ENCODE data around the gene IL18R1. TPM values are rescaled to one million over a fixed set of nuclear protein-coding genes. Genes with fewer than 3 reads are reported as not detected.

Gene IL18R1, protein sequence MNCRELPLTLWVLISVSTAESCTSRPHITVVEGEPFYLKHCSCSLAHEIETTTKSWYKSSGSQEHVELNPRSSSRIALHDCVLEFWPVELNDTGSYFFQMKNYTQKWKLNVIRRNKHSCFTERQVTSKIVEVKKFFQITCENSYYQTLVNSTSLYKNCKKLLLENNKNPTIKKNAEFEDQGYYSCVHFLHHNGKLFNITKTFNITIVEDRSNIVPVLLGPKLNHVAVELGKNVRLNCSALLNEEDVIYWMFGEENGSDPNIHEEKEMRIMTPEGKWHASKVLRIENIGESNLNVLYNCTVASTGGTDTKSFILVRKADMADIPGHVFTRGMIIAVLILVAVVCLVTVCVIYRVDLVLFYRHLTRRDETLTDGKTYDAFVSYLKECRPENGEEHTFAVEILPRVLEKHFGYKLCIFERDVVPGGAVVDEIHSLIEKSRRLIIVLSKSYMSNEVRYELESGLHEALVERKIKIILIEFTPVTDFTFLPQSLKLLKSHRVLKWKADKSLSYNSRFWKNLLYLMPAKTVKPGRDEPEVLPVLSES
- 1.0 and 3.2 TPM in 2 replicates for total RNA-seq (2011; cell fraction: chromatin; rRNA removed; ENCODE audit: low replicate concordance)
- 0.39 and 0.83 TPM in 2 replicates for total RNA-seq (2011; cell fraction: nucleolus; rRNA removed)
- 0.73 and 1.4 TPM in 2 replicates for total RNA-seq (2011; cell fraction: nucleoplasm; rRNA removed)
- 1.6 and 3.3 TPM in 2 replicates for total RNA-seq (2014; rRNA removed)
- 4.8 TPM in 2 replicates for total RNA-seq (2014; rRNA removed; fragmentation: Illumina TruSeq; extraction: Trizol)
- 8.8 and 10.0 TPM in 2 replicates for total RNA-seq (2015; rRNA removed; fragmentation: Illumina TruSeq; extraction: Trizol)
- 2.5 and 4.5 TPM in 2 replicates for total RNA-seq (2021)
- 1.1 and 1.9 TPM in 2 replicates for polyA plus RNA-seq (2011; rRNA removed)
- 0.16 and 0.60 TPM in 2 replicates for polyA plus RNA-seq (2011; cell fraction: cytosol; rRNA removed)
- polyA plus RNA-seq (2011; cell fraction: nucleus; rRNA removed) = 1.2 and 2.1 TPM in 2 replicates
- polyA plus RNA-seq (2012) = 3.5 and 8.5 TPM in 2 replicates
- polyA plus RNA-seq (2014; fragmentation: Illumina TruSeq; extraction: Trizol) = 2.8 and 3.5 TPM in 2 replicates
- under 1 TPM; 0.55 to 0.81 TPM for polyA plus RNA-seq (2014; fragmentation: Nextera tagmentation; extraction: Ambion mirVana)
- polyA plus RNA-seq (2014; rRNA removed) = 2.9 and 3.7 TPM in 2 replicates
- 1.5 TPM in 2 replicates for polyA minus RNA-seq (2011; rRNA and poly(A)+ RNA removed)
- 0.19 TPM in 1 of 2 replicates, not detected in the other for polyA minus RNA-seq (2011; cell fraction: cytosol; rRNA and poly(A)+ RNA removed)
- polyA minus RNA-seq (2011; cell fraction: nucleus; rRNA and poly(A)+ RNA removed) = 1.5 and 2.2 TPM in 2 replicates
- Bru-seq, nascent RNA = percentile 46 among the genes with signal in this experiment
- percentile 49 among the genes with signal in this experiment for BruChase-seq, experiment 1, labeled RNA remaining after a 2-hour chase
- BruChase-seq, experiment 2, labeled RNA remaining after a 6-hour chase = percentile 49 among the genes with signal in this experiment
- long read RNA-seq, experiment 1, partial matches to known transcripts = 1 of 4 reads
- long read RNA-seq, experiment 1, other reads (novel, unspliced or antisense) = 3 of 4 reads
- long read RNA-seq, experiment 2, partial matches to known transcripts = 1 of 3 reads
- long read RNA-seq, experiment 2, other reads (novel, unspliced or antisense) = 2 of 3 reads
- long read RNA-seq, experiment 3, partial matches to known transcripts = 0 of 2 reads
- long read RNA-seq, experiment 3, other reads (novel, unspliced or antisense) = 1 of 2 reads

DNA sequence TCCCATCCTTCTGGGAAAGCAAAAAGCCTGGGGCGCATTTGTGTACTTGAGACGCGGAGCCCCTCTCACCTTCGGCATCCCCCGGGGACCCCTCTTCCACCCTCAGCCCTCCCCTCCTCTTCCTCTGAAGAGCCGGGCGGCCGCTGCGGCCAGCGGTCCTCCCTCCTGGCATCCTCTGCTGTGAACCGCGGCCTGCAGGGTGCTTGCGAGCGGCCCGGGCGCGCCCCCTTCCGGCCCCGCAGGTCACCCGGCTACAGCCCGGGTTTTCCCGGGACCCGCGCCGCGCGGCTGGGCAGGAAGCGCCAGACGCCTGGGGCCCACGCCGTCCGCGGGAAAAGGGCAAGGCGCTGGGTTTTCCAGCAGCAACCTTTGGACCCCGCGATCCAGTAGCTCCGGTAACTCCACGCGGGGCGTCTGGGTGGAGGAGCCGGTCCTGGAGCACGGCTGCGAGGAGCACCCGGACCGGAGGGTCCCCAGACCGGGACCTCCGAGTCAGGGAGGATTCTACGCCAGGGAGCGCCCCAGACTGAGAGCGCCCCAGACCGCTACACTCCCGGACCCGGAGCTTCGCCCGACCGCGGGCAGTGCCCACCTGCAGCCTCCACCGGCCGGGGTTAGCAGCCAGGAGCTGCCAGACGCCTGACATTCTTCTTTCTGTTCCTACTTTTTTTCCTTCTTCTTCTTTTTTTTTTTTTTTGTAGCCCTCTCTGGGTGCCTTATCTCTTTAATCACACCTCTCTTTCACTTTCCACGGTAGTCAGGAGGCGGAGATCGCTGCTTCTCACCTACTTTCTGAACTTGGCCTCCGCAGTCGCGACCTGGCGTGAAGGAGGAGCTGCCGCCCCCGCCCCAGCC lies at the start of gene IL18R1:
Gene IL18R1 (plus strand): TSS at position 271 of the 855 bp plus-strand sequence. CDS start 6,865 bp downstream, outside the sequence.
- intact Hi-C loops (cut with micrococcal nuclease) (loop anchor here (1.0 to 5.0 kb wide), 5 partner anchors 30 to 348 kb away; no protein-coding TSS in a partner anchor), in situ Hi-C loops (cut with MboI) (loop anchor here (5.0 to 10.0 kb wide), 2 partner anchors 92 to 341 kb away; no protein-coding TSS in a partner anchor)
- Histone ChIP-seq H4K20me1 (replicated peaks; ENCODE audit: control insufficient read depth, insufficient read depth, low read length) (no peaks in the 10 kb centered on the region), H3K9me3 (replicated peaks; ENCODE audit: control insufficient read depth, insufficient read depth, low read depth, low read length) (no peaks in the 10 kb centered on the region), H3K27ac (ENCODE audit: extremely low read depth, low read depth, low read length) (peak within 1 kb of the TSS; percentile 47; the same call in 2 of the 3 replicates), H3K27me3 (ENCODE audit: control insufficient read depth in 2 of 2, insufficient read depth in 2 of 2, low read length in 2 of 2) (no peaks in the 10 kb centered on the region), H3K79me2 (ENCODE audit: control insufficient read depth, insufficient read depth, low read length) (no peaks in the 10 kb centered on the region), H3K4me1 (replicated peaks in 1 of 2; ENCODE audit: control insufficient read depth in 2 of 2, insufficient read depth in 2 of 2, low read length in 2 of 2) (peaks cover 0 to 12% of the 10 kb centered on the region in 2 experiments; a peak in 2 of 5 replicates), H3K36me3 (ENCODE audit: control insufficient read depth, insufficient read depth, low read length) (no peaks in the 10 kb centered on the region), H3K9me1 (ENCODE audit: control insufficient read depth, insufficient read depth, low read length) (no peaks in the 10 kb centered on the region), H2AFZ (ENCODE audit: low read depth, low read length) (peak within 1 kb of the TSS; percentile 98), H3K9ac (ENCODE audit: insufficient read depth in 1 of 2, low read depth in 2 of 2, low read length in 2 of 2) (peak within 1 kb of the TSS; percentile 82 to 98), H3K4me2 (ENCODE audit: insufficient read depth, low read length) (peak within 1 kb of the TSS; percentile 77), H3K4me3 (peak within 1 kb of the TSS; percentile 69)
- TSS peak; percentile 51 for BruUV-seq (replicated peaks)
- 1% methylated on average over 47 of the region's 69 CpGs for WGBS (ENCODE audit: insufficient coverage, low coverage, missing lambda C conversion rate)
- ATAC-seq = peak; percentile 100
- ChIA-PET CTCF (ENCODE audit: low intra/inter-chr PET ratio) (interaction anchor here (0.6 to 2.5 kb wide), 10 partner anchors 54 to 473 kb away, joined by 3 to 13 read pairs (median 4); no protein-coding TSS in a partner anchor), POLR2A (no interaction called here)
- no peak for FAIRE-seq
- DNase-seq (ENCODE audit: extremely low read depth in 1 of 4, low spot score in 3 of 4) = peak; percentile 58 to 84 (median 71)
- TF ChIP-seq ARID2 (IDR thresholded peaks at IDR 0.05) (peak; percentile 76; the same call in 1 of the 2 replicates), MAZ (CRISPR knock-in tag; conservative IDR thresholded peaks at IDR 0.05 in 1 of 2, IDR thresholded peaks at IDR 0.05 in 1 of 2) (peak; percentile 68 to 77), POLR2H (tag; IDR thresholded peaks at IDR 0.05; ENCODE audit: low read depth) (no peak), CCAR2 (IDR thresholded peaks at IDR 0.05; ENCODE audit: low read depth, low read length) (no peak), ATF1 (CRISPR knock-in tag; IDR thresholded peaks at IDR 0.05) (no peak), ATF1 (tag; IDR thresholded peaks at IDR 0.05) (0 out of 2 replicates have a peak, but pooled peaks have one; percentile 28), MTF1 (CRISPR knock-in tag; IDR thresholded peaks at IDR 0.05; ENCODE audit: borderline replicate concordance) (no peak), ZNF175 (CRISPR knock-in tag; IDR thresholded peaks at IDR 0.05; ENCODE audit: low read depth) (no peak)
- TF ChIP-seq, protein P1, sequence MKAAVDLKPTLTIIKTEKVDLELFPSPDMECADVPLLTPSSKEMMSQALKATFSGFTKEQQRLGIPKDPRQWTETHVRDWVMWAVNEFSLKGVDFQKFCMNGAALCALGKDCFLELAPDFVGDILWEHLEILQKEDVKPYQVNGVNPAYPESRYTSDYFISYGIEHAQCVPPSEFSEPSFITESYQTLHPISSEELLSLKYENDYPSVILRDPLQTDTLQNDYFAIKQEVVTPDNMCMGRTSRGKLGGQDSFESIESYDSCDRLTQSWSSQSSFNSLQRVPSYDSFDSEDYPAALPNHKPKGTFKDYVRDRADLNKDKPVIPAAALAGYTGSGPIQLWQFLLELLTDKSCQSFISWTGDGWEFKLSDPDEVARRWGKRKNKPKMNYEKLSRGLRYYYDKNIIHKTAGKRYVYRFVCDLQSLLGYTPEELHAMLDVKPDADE (conservative IDR thresholded peaks at IDR 0.05; ENCODE audit: control insufficient read depth, low read depth, low read length) = 0 out of 2 replicates have a peak, but pooled peaks have one; percentile 24
- TF ChIP-seq, protein P2, sequence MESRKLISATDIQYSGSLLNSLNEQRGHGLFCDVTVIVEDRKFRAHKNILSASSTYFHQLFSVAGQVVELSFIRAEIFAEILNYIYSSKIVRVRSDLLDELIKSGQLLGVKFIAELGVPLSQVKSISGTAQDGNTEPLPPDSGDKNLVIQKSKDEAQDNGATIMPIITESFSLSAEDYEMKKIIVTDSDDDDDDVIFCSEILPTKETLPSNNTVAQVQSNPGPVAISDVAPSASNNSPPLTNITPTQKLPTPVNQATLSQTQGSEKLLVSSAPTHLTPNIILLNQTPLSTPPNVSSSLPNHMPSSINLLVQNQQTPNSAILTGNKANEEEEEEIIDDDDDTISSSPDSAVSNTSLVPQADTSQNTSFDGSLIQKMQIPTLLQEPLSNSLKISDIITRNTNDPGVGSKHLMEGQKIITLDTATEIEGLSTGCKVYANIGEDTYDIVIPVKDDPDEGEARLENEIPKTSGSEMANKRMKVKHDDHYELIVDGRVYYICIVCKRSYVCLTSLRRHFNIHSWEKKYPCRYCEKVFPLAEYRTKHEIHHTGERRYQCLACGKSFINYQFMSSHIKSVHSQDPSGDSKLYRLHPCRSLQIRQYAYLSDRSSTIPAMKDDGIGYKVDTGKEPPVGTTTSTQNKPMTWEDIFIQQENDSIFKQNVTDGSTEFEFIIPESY (CRISPR knock-in tag; IDR thresholded peaks at IDR 0.05) = peak; percentile 13; the same call in 1 of the 2 replicates

All from K562 (cell line).